ENCODE data around the gene P2RX1. TPM values are rescaled to one million over a fixed set of nuclear protein-coding genes. Genes with fewer than 3 reads are reported as not detected.

P2RX1 gene
- total and polyA plus RNA-seq, 2 of the 4 experiments (the other 2 are of a cell fraction): not detected

DNA sequence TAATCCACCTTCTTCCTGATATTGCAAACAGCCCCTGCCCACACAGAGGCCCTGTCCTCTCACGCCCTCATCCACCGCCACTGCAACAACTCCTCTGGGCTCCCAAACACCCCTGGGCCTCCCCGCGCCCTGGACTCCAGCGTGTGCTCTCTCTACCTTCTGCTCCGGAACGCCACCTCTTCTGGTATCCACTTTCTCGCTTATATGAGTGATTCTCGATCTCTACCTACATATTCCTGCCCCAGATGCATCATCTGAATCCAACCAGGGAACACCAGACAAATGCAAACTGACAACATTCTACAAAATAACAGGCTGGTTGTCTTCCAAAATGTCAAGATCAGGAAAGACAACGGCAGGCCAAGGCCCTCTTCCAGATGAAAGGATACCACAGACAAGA, 42.4 kb downstream of the P2RX1 start:
- no peak overlapping the region for H3K4ac ChIP-seq (ENCODE audit: low read depth, low read length)
- DNase-seq: no peak
- no TSS peak for BruUV-seq (replicated peaks)
- H3K18ac ChIP-seq (ENCODE audit: low read depth, low read length): no peak overlapping the region
- in situ Hi-C loops (cut with MboI; ENCODE audit: low sequenced_read_pairs): no loop called here
- H2BK120ac ChIP-seq (ENCODE audit: low read depth, low read length): no peak overlapping the region
- H3K4me1 ChIP-seq (ENCODE audit: control insufficient read depth, insufficient read depth, low read length): no peaks in the 10 kb centered on the region
- no peaks in the 10 kb centered on the region for H4K20me1 ChIP-seq (ENCODE audit: insufficient read depth, low read length)
- WGBS, 2 experiments (ENCODE audit: extremely low coverage in 2 of 2, insufficient read length in 1 of 2): 98% methylated on average over 5 of the region's 10 CpGs; no CpG with 5 or more reads in 1 of the 2 experiments
- ChIA-PET POLR2A (ENCODE audit: unreplicated experiment) (no interaction called here), CTCF (no interaction called here)
- H4K8ac ChIP-seq (ENCODE audit: low read depth in 2 of 2, low read length in 2 of 2): no peak overlapping the region
- no peak overlapping the region for H2BK15ac ChIP-seq (ENCODE audit: low read depth, low read length)
- H3K23ac ChIP-seq (ENCODE audit: low read depth, low read length): no peak overlapping the region
- ATAC-seq (ENCODE audit: low read depth): no peak
- intact Hi-C loops (cut with micrococcal nuclease): no loop called here
- H3K4me2 ChIP-seq (ENCODE audit: low read depth, low read length): no peak overlapping the region
- H2BK20ac ChIP-seq (ENCODE audit: low read depth, low read length): no peak overlapping the region
- no peaks in the 10 kb centered on the region for H3K79me1 ChIP-seq (ENCODE audit: low read depth in 1 of 2, low read length in 2 of 2)
- no peak overlapping the region for H2AK9ac ChIP-seq (replicated peaks; ENCODE audit: low read depth, low read length, poor library complexity)
- no peak overlapping the region for H2BK5ac ChIP-seq (ENCODE audit: low read depth, low read length, poor library complexity, severe bottlenecking)
- H3K9me3 ChIP-seq (ENCODE audit: control insufficient read depth, insufficient read depth, low read length): no peaks in the 10 kb centered on the region
- no peak overlapping the region for H4K5ac ChIP-seq (ENCODE audit: low read depth, low read length)
- TF ChIP-seq MAFK (IDR thresholded peaks at IDR 0.05; ENCODE audit: low read depth, low read length) (no peak), MAZ (IDR thresholded peaks at IDR 0.05; ENCODE audit: borderline replicate concordance, low read depth, low read length) (no peak), RAD21 (IDR thresholded peaks at IDR 0.05; ENCODE audit: low read length) (no peak), MXI1 (IDR thresholded peaks at IDR 0.05; ENCODE audit: borderline replicate concordance, low read depth, low read length) (no peak), BHLHE40 (IDR thresholded peaks at IDR 0.05; ENCODE audit: low read depth, low read length) (no peak), POLR2A (IDR thresholded peaks at IDR 0.05; ENCODE audit: low read depth, low read length) (no peak), RCOR1 (IDR thresholded peaks at IDR 0.05; ENCODE audit: insufficient replicate concordance, low read length) (no peak), NFE2L2 (IDR thresholded peaks at IDR 0.05; ENCODE audit: low read depth, low read length) (no peak), SMC3 (IDR thresholded peaks at IDR 0.05; ENCODE audit: low read depth, low read length) (no peak), CEBPB (IDR thresholded peaks at IDR 0.05; ENCODE audit: low read depth, low read length) (no peak), RFX5 (IDR thresholded peaks at IDR 0.05; ENCODE audit: low read depth, low read length) (no peak), FOS (IDR thresholded peaks at IDR 0.05; ENCODE audit: low read depth, low read length) (no peak), CHD1 (IDR thresholded peaks at IDR 0.05; ENCODE audit: low read depth, low read length) (no peak)
- TF ChIP-seq, protein P1, sequence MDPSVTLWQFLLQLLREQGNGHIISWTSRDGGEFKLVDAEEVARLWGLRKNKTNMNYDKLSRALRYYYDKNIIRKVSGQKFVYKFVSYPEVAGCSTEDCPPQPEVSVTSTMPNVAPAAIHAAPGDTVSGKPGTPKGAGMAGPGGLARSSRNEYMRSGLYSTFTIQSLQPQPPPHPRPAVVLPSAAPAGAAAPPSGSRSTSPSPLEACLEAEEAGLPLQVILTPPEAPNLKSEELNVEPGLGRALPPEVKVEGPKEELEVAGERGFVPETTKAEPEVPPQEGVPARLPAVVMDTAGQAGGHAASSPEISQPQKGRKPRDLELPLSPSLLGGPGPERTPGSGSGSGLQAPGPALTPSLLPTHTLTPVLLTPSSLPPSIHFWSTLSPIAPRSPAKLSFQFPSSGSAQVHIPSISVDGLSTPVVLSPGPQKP (IDR thresholded peaks at IDR 0.05; ENCODE audit: borderline replicate concordance, low read depth, low read length): no peak
- TF ChIP-seq, protein P2, sequence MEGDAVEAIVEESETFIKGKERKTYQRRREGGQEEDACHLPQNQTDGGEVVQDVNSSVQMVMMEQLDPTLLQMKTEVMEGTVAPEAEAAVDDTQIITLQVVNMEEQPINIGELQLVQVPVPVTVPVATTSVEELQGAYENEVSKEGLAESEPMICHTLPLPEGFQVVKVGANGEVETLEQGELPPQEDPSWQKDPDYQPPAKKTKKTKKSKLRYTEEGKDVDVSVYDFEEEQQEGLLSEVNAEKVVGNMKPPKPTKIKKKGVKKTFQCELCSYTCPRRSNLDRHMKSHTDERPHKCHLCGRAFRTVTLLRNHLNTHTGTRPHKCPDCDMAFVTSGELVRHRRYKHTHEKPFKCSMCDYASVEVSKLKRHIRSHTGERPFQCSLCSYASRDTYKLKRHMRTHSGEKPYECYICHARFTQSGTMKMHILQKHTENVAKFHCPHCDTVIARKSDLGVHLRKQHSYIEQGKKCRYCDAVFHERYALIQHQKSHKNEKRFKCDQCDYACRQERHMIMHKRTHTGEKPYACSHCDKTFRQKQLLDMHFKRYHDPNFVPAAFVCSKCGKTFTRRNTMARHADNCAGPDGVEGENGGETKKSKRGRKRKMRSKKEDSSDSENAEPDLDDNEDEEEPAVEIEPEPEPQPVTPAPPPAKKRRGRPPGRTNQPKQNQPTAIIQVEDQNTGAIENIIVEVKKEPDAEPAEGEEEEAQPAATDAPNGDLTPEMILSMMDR (conservative IDR thresholded peaks at IDR 0.05; ENCODE audit: low read depth, low read length): no peak
- TF ChIP-seq, protein P3, sequence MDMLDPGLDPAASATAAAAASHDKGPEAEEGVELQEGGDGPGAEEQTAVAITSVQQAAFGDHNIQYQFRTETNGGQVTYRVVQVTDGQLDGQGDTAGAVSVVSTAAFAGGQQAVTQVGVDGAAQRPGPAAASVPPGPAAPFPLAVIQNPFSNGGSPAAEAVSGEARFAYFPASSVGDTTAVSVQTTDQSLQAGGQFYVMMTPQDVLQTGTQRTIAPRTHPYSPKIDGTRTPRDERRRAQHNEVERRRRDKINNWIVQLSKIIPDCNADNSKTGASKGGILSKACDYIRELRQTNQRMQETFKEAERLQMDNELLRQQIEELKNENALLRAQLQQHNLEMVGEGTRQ (IDR thresholded peaks at IDR 0.05; ENCODE audit: low read depth, low read length): no peak
- no peak overlapping the region for H3K4me3 ChIP-seq (ENCODE audit: insufficient read depth, low read depth, low read length)
- no peak overlapping the region for H4K91ac ChIP-seq (ENCODE audit: insufficient read depth, low read depth, low read length)
- no peak overlapping the region for H3K9ac ChIP-seq (ENCODE audit: low read depth, low read length)
- 0 out of 2 replicates have a peak, but pooled peaks cover 4% of the 10 kb centered on the region for H3K9me1 ChIP-seq (ENCODE audit: insufficient read depth, low read length)
- no peak overlapping the region for H3K56ac ChIP-seq (ENCODE audit: extremely low read depth, insufficient read depth, low read length)
- peaks cover 31% of the 10 kb centered on the region for H3K36me3 ChIP-seq (ENCODE audit: control insufficient read depth, insufficient read depth, low read length)
- H3K27me3 ChIP-seq (ENCODE audit: control insufficient read depth, insufficient read depth, low read length): no peaks in the 10 kb centered on the region
- no peak overlapping the region for H3K14ac ChIP-seq (replicated peaks; ENCODE audit: low read depth, low read length)
- H2AFZ ChIP-seq (replicated peaks; ENCODE audit: low read length, poor library complexity): no peak overlapping the region
- no peak overlapping the region for H2AK5ac ChIP-seq (ENCODE audit: low read depth, low read length)
- no peak overlapping the region for H3K27ac ChIP-seq (ENCODE audit: insufficient read depth, low read length)
- dilution Hi-C loops (cut with HindIII; ENCODE audit: low sequenced_read_pairs, unreplicated experiment): no loop called here
